Skeletal muscle satellite cell (primary cell): ENCODE results near the gene RFTN1.

Experiments used
- H3K27me3 ChIP-seq: 2 replicates; pipeline ENCODE4 v1.7.0; 2013; ENCODE audit warnings: low read length; ENCODE audit not compliant: control insufficient read depth, insufficient read depth
- H3K36me3 ChIP-seq: 2 replicates; pipeline ENCODE4 v1.7.0; 2013; ENCODE audit warnings: mild to moderate bottlenecking, control low read depth, low read length; ENCODE audit not compliant: insufficient read depth
- H3K4me1 ChIP-seq: 2 replicates; pipeline ENCODE4 v1.7.0; 2013; ENCODE audit warnings: low read length; ENCODE audit not compliant: control insufficient read depth, insufficient read depth
- H3K4me2 ChIP-seq: 2 replicates; pipeline ENCODE4 v1.7.0; 2013; ENCODE audit warnings: mild to moderate bottlenecking, low read length
- H3K4me3 ChIP-seq: 2 replicates; pipeline ENCODE4 v1.7.0; 2013; ENCODE audit warnings: low read length
- H3K9ac ChIP-seq: 2 replicates; pipeline ENCODE4 v1.7.0; 2013; ENCODE audit warnings: mild to moderate bottlenecking, low read depth, low read length, moderate library complexity
- H3K9me3 ChIP-seq: replicated peaks from 2 replicates; pipeline ENCODE4 v1.7.0; 2013; ENCODE audit warnings: mild to moderate bottlenecking, control low read depth, low read length

RFTN1 gene

DNA sequence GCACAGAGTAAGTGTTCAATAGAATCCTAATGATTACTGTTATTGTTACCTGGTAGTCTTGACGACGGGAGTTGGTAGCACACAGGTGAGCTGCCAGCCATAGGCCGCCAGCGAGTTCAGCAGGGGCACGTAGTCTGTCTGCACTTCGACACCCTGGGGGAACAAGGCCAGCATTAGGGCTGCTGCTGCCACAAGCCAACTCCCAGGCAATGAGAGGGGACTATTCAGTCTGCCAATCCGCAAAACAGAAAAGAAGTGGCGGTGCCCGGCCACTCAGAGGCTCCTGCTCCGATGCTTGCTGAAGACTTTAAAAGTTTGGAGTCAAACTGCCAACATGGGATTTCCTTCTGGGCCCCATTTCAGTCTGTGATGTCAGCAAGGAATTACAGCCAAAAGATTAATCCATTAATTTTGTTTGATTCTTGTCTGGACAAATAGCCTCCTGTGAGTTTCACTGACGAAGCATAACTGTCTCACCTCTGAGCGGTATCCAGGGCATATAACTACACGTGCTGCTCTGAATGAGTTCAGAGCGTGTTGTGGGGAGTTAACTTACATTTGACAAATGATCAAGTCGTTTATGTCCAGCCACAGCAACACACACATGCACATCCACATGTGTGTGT, 186.7 kb downstream of the RFTN1 start:
- Histone ChIP-seq H3K4me3 (no peak overlapping the region), H3K4me2 (no peak overlapping the region), H3K36me3 (peaks cover 30% of the 10 kb centered on the region), H3K9ac (no peak overlapping the region), H3K9me3 (no peaks in the 10 kb centered on the region), H3K27me3 (no peaks in the 10 kb centered on the region), H3K4me1 (no peaks in the 10 kb centered on the region)

DNA sequence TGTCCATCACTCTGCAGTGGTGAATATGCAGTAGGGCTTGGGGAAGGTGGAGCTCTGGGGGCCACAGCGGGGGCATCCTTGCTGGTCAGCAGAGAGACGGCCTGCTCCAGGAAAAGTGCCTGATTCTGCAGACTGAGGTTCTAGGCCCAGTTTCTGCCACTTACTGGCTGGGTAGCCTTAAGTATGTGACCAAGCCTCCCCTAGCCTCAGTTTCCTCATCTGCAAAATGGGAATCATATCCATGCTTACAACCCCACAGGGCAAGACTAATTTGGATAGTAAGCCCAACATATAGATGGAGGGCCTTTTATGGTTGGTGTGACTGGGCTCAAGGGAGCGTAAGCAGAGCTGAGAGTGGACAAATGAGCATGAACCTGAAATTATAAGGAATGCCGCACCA, 187.6 kb downstream of the RFTN1 start:
- Histone ChIP-seq H3K27me3 (no peaks in the 10 kb centered on the region), H3K4me3 (no peak overlapping the region), H3K36me3 (peaks cover 40% of the 10 kb centered on the region), H3K9me3 (no peaks in the 10 kb centered on the region), H3K9ac (no peak overlapping the region), H3K4me1 (no peaks in the 10 kb centered on the region), H3K4me2 (no peak overlapping the region)

DNA sequence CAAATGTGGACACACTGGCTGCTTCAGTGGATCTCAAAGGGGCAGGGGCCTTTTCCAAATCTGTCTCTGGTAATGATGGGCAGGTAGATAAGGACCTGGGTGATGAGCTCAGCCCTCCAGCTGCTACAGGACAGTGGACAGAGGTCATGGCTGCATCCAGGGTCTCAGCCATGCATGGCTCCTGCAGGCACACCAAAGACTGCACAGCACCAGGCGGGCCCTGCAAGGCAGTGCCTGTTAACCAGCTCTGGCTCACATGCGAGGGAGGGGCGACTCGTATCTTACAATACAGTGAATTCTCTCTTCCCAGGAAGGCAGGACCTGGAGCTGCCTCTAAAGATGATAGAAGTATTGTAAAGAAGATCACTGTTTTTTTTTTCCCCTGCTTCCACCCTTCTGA, 189.8 kb downstream of the RFTN1 start:
- no peak overlapping the region for H3K4me3 ChIP-seq
- no peaks in the 10 kb centered on the region for H3K9me3 ChIP-seq
- no peak overlapping the region for H3K9ac ChIP-seq
- peaks cover 60% of the 10 kb centered on the region for H3K36me3 ChIP-seq
- no peaks in the 10 kb centered on the region for H3K27me3 ChIP-seq
- H3K4me2 ChIP-seq: no peak overlapping the region
- no peaks in the 10 kb centered on the region for H3K4me1 ChIP-seq

DNA sequence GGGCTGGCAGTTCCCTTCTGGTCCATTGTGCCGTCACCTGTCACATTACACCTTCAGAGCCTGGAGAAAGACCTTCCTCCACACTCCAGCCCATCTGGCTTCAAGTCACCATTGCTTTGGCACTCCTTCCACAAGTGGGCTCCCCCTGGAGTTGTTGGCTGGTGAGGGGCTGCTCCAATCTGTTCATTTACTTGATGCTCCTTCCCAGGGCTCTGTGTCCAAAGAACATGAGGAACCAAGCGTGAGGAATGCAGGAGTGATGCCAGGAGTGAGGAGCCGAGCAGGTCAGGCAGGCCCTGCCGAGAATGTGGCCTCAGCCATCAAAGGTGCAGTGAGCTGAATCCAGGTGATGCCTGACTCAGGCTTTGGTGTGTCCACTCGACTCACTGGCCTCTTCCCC, 191.3 kb downstream of the RFTN1 start:
- H3K36me3 ChIP-seq: peaks cover 61% of the 10 kb centered on the region
- H3K27me3 ChIP-seq: no peaks in the 10 kb centered on the region
- no peaks in the 10 kb centered on the region for H3K4me1 ChIP-seq
- no peak overlapping the region for H3K4me3 ChIP-seq
- H3K4me2 ChIP-seq: no peak overlapping the region
- H3K9ac ChIP-seq: no peak overlapping the region
- no peaks in the 10 kb centered on the region for H3K9me3 ChIP-seq

DNA sequence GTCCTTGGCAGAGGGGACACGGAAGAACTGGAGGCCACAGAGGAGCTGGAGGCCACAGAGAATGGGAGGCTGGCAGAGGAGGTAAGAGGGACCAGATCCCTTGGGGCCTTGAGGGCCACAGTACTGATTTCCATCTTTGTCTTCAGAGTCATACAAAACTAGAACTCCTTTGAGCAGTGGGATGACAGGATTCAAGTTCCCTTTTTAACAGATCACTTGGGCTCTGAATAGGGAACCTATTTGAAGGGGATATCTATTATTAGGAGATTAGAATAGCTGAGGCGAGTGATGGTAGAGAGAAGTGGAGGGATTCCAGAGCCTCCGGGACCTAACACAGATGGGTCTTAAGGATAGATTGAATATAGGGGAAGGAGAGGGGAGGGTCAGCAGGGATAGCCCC, 192.8 kb downstream of the RFTN1 start:
- Histone ChIP-seq H3K9ac (no peak overlapping the region), H3K4me3 (no peak overlapping the region), H3K36me3 (peaks cover 68% of the 10 kb centered on the region), H3K4me2 (no peak overlapping the region), H3K27me3 (no peaks in the 10 kb centered on the region), H3K4me1 (no peaks in the 10 kb centered on the region), H3K9me3 (no peaks in the 10 kb centered on the region)

DNA sequence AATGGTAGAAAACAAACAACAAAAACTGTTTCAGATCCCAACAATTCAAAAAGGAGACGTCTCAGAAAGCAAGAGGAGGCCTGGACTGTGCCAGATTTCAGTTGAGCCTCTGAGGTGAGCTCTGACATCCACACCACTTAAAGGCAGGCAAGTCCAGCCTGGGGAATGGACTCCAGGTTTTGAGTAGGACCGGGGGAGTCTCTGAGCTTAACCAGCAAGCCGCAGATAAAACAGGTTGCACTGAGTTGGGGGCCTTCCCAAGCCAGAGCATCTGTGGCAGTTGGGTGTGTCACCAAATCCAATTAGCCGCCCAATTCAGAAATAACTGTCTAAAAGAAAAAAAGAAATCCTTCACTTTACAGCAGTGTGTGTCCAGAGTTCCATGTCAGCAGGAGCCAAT, 193.8 kb downstream of the RFTN1 start:
- Histone ChIP-seq H3K36me3 (peaks cover 65% of the 10 kb centered on the region), H3K4me1 (no peaks in the 10 kb centered on the region), H3K4me2 (no peak overlapping the region), H3K9me3 (no peaks in the 10 kb centered on the region), H3K4me3 (no peak overlapping the region), H3K9ac (no peak overlapping the region), H3K27me3 (no peaks in the 10 kb centered on the region)

DNA sequence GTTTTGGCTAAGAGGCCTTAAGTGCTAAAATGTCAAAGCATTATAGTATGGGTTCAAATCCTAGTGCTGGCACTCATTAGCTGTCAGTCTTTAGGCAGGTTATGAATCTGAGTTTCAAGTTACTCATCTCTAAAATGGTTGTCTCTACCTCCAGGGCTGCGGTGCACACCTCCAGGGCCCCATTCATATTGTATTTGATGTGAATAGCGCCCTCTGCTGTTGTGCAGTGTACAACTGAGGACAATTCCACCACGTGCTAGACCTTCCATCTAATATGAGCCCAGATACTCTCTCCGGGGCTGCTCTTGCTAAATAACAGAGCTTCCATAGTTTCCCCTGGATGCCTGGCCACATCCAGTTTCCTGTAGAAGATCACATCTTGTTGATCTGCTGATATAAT, 194.2 kb downstream of the RFTN1 start:
- no peaks in the 10 kb centered on the region for H3K27me3 ChIP-seq
- H3K36me3 ChIP-seq: peaks cover 65% of the 10 kb centered on the region
- H3K9ac ChIP-seq: no peak overlapping the region
- H3K4me2 ChIP-seq: no peak overlapping the region
- no peak overlapping the region for H3K4me3 ChIP-seq
- H3K4me1 ChIP-seq: no peaks in the 10 kb centered on the region
- no peaks in the 10 kb centered on the region for H3K9me3 ChIP-seq

DNA sequence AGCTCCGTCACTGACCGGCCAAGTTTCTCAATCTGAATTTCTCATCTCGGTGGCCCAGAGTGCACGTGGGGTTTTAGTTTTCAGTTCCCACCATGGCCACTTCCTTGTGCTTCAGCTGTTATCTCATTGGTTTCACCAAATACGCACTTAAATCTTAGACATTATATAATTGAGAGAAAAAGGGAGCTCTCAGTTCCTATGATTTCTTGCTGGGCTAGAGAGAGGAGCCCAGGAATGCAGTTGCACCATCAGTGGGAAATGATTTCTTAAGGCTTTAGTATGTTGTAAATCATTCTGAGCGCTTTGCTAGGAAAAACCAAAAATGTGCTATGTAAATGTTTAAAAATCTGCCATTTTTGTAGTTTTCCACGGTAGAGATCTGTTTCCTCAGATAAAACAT, 195.3 kb downstream of the RFTN1 start:
- Histone ChIP-seq H3K9ac (no peak overlapping the region), H3K4me3 (no peak overlapping the region), H3K4me1 (no peaks in the 10 kb centered on the region), H3K27me3 (no peaks in the 10 kb centered on the region), H3K4me2 (no peak overlapping the region), H3K36me3 (peaks cover 63% of the 10 kb centered on the region), H3K9me3 (no peaks in the 10 kb centered on the region)

DNA sequence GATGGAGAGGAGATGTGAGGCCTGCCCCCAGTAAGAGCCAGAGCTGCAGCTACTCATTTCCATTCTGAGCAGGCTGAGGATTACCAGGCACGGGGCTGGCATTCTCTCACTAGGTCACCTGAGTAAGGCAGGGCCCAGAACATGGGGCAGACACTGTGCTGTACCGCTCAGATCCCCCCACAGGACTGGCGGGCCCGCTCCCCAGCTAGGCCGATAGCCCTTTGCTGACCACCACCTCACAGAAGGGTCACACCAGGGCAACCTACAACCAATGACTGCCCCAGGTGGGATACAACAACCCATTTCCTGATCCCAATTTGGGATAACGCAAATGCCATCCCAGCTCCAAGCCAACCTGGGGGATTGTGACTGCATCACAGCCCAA, 195.9 kb downstream of the RFTN1 start:
- no peaks in the 10 kb centered on the region for H3K27me3 ChIP-seq
- peaks cover 57% of the 10 kb centered on the region for H3K36me3 ChIP-seq
- no peaks in the 10 kb centered on the region for H3K9me3 ChIP-seq
- peaks cover under 1% of the 10 kb centered on the region for H3K4me1 ChIP-seq
- no peak overlapping the region for H3K4me3 ChIP-seq
- H3K4me2 ChIP-seq: no peak overlapping the region
- H3K9ac ChIP-seq: no peak overlapping the region

DNA sequence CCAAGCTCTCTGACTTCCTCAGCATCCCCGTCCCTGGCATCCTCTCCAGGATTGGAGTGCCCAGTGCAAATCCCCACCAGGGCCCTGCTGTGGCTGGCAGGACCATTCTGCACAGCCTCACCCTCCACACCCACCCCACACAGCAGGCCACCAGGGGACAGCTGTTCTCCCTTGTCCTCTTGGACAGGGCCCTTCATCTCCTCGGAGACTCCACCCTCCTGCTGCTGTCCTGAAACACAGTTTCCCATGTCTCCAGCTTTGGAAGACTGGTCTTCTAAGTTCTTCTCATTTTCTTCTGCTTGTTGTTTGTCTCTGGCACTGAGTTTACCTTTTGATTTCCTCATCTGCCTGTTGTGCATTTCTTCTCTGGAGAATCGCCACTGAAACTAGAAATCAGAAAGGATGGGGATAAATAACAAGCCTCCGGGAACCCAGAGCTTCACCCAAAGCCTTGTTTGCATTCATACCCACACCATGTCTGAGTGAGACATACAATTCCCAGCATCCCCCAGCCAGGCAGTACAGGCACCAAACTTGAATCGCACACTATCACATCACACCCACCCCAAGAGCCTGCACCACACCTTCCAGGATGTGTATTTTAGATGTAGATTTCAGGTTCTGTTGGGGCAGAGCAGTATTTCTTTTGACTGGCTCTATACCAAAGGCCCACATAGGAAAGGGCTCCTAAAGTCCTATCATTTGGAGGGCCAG, 196.5 kb downstream of the RFTN1 start:
- Histone ChIP-seq H3K27me3 (no peaks in the 10 kb centered on the region), H3K9ac (no peak overlapping the region), H3K9me3 (no peaks in the 10 kb centered on the region), H3K4me3 (no peak overlapping the region), H3K36me3 (peaks cover 51% of the 10 kb centered on the region), H3K4me1 (peaks cover 6% of the 10 kb centered on the region), H3K4me2 (no peak overlapping the region)

DNA sequence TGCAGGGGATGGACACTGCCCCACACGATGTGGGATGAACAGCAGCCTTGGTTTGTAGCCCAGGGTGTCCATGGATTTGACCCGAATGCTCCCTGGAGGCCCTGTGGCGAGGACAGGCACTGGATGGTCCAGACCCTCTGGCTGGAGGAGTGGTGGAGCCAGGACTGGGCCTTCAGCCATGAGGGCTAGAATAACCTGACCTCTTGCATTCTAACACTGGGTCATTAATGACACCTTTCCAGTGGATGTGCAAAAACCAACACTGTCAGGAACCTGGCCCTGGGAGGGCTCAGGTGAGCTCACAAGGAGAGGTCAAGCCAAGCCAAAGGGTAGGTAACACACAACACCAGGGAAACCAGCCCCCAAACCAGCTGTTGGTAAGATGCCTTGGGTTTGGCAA, 197.1 kb downstream of the RFTN1 start:
- no peak overlapping the region for H3K4me3 ChIP-seq
- H3K36me3 ChIP-seq: peaks cover 46% of the 10 kb centered on the region
- no peak overlapping the region for H3K9ac ChIP-seq
- no peaks in the 10 kb centered on the region for H3K9me3 ChIP-seq
- no peaks in the 10 kb centered on the region for H3K27me3 ChIP-seq
- H3K4me1 ChIP-seq: peaks cover 9% of the 10 kb centered on the region
- H3K4me2 ChIP-seq: no peak overlapping the region

DNA sequence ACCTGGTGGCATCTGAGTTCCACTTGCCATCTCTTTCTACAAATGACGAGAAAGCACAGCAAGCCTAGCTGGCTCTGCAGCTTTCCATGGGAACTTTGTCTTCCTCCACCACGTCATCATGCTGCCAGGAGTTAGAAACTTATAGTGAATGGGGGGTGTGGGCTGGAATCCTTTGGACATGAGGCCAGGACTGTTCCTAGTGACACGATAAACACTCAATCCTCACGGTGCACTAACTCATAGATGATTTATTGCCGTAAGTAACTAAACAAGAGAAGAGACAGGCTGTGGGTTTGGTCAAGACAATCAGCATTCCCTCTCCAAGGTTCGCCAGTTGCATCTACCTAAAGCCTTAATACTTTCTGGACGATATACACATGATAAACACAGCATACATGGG, 197.9 kb downstream of the RFTN1 start:
- no peak overlapping the region for H3K4me3 ChIP-seq

More for the DNA sequence above, 197.9 kb downstream of the RFTN1 start:
- Histone ChIP-seq H3K4me1 (peaks cover 9% of the 10 kb centered on the region), H3K9ac (no peak overlapping the region), H3K27me3 (no peaks in the 10 kb centered on the region), H3K36me3 (peaks cover 38% of the 10 kb centered on the region), H3K4me2 (no peak overlapping the region), H3K9me3 (no peaks in the 10 kb centered on the region)
